Measurements from ENCODE around the gene FLVCR1.

GRCh38 chr1:212814537-212815334 is 43.3 kb upstream of the FLVCR1 start:
- TF ChIP-seq CTCF (IDR thresholded peaks at IDR 0.05 in 8 of 11, conservative IDR thresholded peaks at IDR 0.05 in 3 of 11): peak in 5 of 11 experiments; percentile 17 to 40 (median 27)
- TF ChIP-seq POLR2AphosphoS5 (IDR thresholded peaks at IDR 0.05): no peak

Data from spleen (tissue), 7 donors.